Endothelial cell of umbilical vein (primary cell): ENCODE measurements around the gene L1CAM. TPM values are rescaled to one million over a fixed set of nuclear protein-coding genes. Genes with fewer than 3 reads are reported as not detected.

Experiments used
- BruUV-seq: library from RNA; stranded (reverse); fragments of 400-500 nt; replicated peaks from 2 replicates; lab custom pipeline; 2021; lab: Mats Ljungman, UMichigan
- CTCF ChIA-PET: fragments of 300-600, 350-600 bp; sonication (Branson Sonifier 250); formaldehyde crosslinking; loops from one replicate; lab custom pipeline; 2021; ENCODE audit warnings: antibody characterized with exemption, inconsistent platforms; lab: Charles Lee
- POLR2A ChIA-PET: fragments of 300-600, 350-600 bp; sonication (Branson Sonifier 250); formaldehyde crosslinking; loops from one replicate; lab custom pipeline; 2021; ENCODE audit warnings: antibody characterized with exemption, inconsistent platforms; lab: Charles Lee
- DNase-seq: peaks from one replicate; pipeline ENCODE4 v3.0.0-alpha.2; 2011; ENCODE audit warnings: low read depth, low spot score
- FAIRE-seq: peaks from 2 replicates; lab custom pipeline; 2011; peaks lifted over from hg19 to GRCh38; lab: Jason Lieb, UNC
- H2AFZ ChIP-seq: 2 replicates; pipeline ENCODE4 v1.6.0; 2012; ENCODE audit warnings: low read depth, low read length, control low read depth, inconsistent platforms
- H3K27ac ChIP-seq: 2 replicates; pipeline ENCODE4 v1.5.1; 2011; ENCODE audit warnings: low read depth, mild to moderate bottlenecking, control low read depth, low read length, moderate library complexity; ENCODE audit not compliant: insufficient read depth
- H3K27me3 ChIP-seq, 2 experiments: 2 replicates each; pipeline versions ENCODE4 v1.6.0 to v1.6.1; 2011; ENCODE audit warnings: low read length in 2 of 2, mixed read lengths in 1 of 2; ENCODE audit not compliant: control insufficient read depth in 2 of 2, insufficient read depth in 2 of 2
- H3K36me3 ChIP-seq, 2 experiments: 2 replicates in 1 of 2; 3 replicates in 1 of 2; pipeline ENCODE4 v1.5.1; 2011; ENCODE audit warnings: low read length in 2 of 2, mild to moderate bottlenecking in 1 of 2, moderate library complexity in 1 of 2; ENCODE audit not compliant: control insufficient read depth in 2 of 2, insufficient read depth in 2 of 2; ENCODE audit errors: extremely low read depth in 1 of 2
- H3K4me1 ChIP-seq: 3 replicates; pipeline ENCODE4 v1.5.1; 2011; ENCODE audit warnings: mild to moderate bottlenecking, low read length; ENCODE audit not compliant: control insufficient read depth, insufficient read depth; ENCODE audit errors: extremely low read depth
- H3K4me2 ChIP-seq: 2 replicates; pipeline ENCODE4 v1.6.1; 2011; ENCODE audit warnings: low read length, control low read depth, mixed read lengths; ENCODE audit not compliant: insufficient read depth
- H3K4me3 ChIP-seq, 3 experiments: fragments of 200-600 bp in 1 of 3; sonication (generic), shearing (Covaris generic) in 1 of 3; replicated peaks in 1 of 3; 2 replicates each; pipeline ENCODE4 v1.5.1; 2011 to 2016; ENCODE audit warnings: control low read depth in 3 of 3, low read length in 3 of 3, mild to moderate bottlenecking in 2 of 3, inconsistent platforms in 1 of 3, low read depth in 1 of 3, moderate library complexity in 1 of 3; ENCODE audit not compliant: insufficient read depth in 1 of 3
- H3K79me2 ChIP-seq: 2 replicates; pipeline ENCODE4 v1.6.0; 2012; ENCODE audit warnings: low read length, inconsistent platforms; ENCODE audit not compliant: control insufficient read depth, insufficient read depth
- H3K9ac ChIP-seq: replicated peaks from 2 replicates; pipeline ENCODE3; 2011; ENCODE audit warnings: low read length, control low read depth; ENCODE audit not compliant: insufficient read depth; ENCODE audit errors: extremely low read depth
- H3K9me1 ChIP-seq: replicated peaks from 3 replicates; pipeline ENCODE4 v1.6.0; 2011; ENCODE audit warnings: mild to moderate bottlenecking, low read length; ENCODE audit not compliant: control insufficient read depth, insufficient read depth; ENCODE audit errors: extremely low read depth
- H3K9me3 ChIP-seq: replicated peaks from 2 replicates; pipeline ENCODE4 v1.5.1; 2012; ENCODE audit warnings: low read length, inconsistent platforms; ENCODE audit not compliant: control insufficient read depth, insufficient read depth
- H4K20me1 ChIP-seq: replicated peaks from 2 replicates; pipeline ENCODE3; 2011; ENCODE audit warnings: mild to moderate bottlenecking, low read length; ENCODE audit not compliant: control insufficient read depth, insufficient read depth; ENCODE audit errors: extremely low read depth
- FOS ChIP-seq: IDR thresholded peaks from 2 replicates; pipeline ENCODE4 v1.6.1; 2011; ENCODE audit warnings: mild to moderate bottlenecking, low read length, moderate library complexity, borderline replicate concordance; ENCODE audit not compliant: insufficient read depth
- GATA2 ChIP-seq: IDR thresholded peaks from 2 replicates; pipeline ENCODE4 v1.7.0; 2011; ENCODE audit warnings: low read depth, mild to moderate bottlenecking, moderate library complexity, mixed read lengths, low read length; ENCODE audit not compliant: insufficient read length, insufficient read depth
- POLR2A ChIP-seq: IDR thresholded peaks from 2 replicates; pipeline ENCODE4 v1.6.1; 2012; ENCODE audit warnings: low read depth, mild to moderate bottlenecking, control low read depth, low read length
- POLR2AphosphoS5 ChIP-seq: IDR thresholded peaks from 2 replicates; pipeline ENCODE4 v1.6.1; 2012; ENCODE audit warnings: low read depth, mild to moderate bottlenecking, control low read depth, low read length, moderate library complexity; ENCODE audit not compliant: insufficient read depth
- dilution Hi-C: fragments of 300-500 bp; cut with MboI; formaldehyde crosslinking; loops from one replicate; pipeline ENCODE4 v1.15.0; 2019; ENCODE audit warnings: low sequenced_read_pairs; ENCODE audit not compliant: extremely low pct_ligation_motif_present
- intact Hi-C: fragments of 100-400 bp; cut with micrococcal nuclease; formaldehyde crosslinking; loops from one replicate; pipeline ENCODE4 v1.10.0; 2022
- polyA plus RNA-seq, 4 experiments: library from polyadenylated mRNA; depleted of rRNA in 3 of 4; stranded (reverse) in 3 of 4; unstranded in 1 of 4; fragments of >200 nt; gene quantifications; 2 replicates each; pipeline versions ENCODE4 v1.2.1 to v1.2.3, GENCODE V29; 2011 to 2012; ENCODE audit warnings: missing spikeins in 1 of 4
- total RNA-seq: library from RNA; stranded (reverse); gene quantifications from 2 replicates; pipeline ENCODE4 v1.2.3, GENCODE V29; 2021
- TF ChIP-seq, protein P1 (sequence below): IDR thresholded peaks from 2 replicates; pipeline ENCODE4 v1.6.1; 2011; ENCODE audit not compliant: insufficient read depth, insufficient read length
- TF ChIP-seq, protein P2 (sequence below), 2 donors: IDR thresholded peaks; 1 replicate in 1 of 2; 2 replicates in 1 of 2; pipeline ENCODE4 v1.5.1; 2011; ENCODE audit warnings: low read length in 2 of 2, mild to moderate bottlenecking in 2 of 2, moderate library complexity in 2 of 2, control low read depth in 1 of 2, inconsistent platforms in 1 of 2, low read depth in 1 of 2; ENCODE audit not compliant: insufficient read depth in 1 of 2; ENCODE audit errors: extremely low read depth in 1 of 2

The L1CAM gene
- total and polyA plus RNA-seq, 2 donors (not counting 3 experiments of a cell fraction or from before 2014, with no cell fraction given), result 0.01 TPM; not detected in 1

DNA sequence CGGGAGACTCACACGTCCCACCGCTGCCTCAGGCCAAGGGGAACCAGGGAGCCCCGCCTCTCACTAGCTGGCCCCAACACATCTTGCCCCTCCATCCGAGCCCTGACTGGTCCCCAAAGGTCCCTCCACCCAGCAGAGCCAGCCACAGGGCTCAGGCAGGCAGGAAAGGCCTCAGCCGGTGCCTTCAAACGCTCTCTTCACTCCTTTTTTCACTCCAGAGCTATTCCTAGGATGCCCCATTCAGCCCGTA lies 41.6 kb upstream of the L1CAM start:
- dilution Hi-C loops (no loop called here), intact Hi-C loops (loop anchor here (1.0 kb wide), 1 partner anchor 163 kb away; the partner anchor contains the start of gene PLXNB3)
- no peaks in the 10 kb centered on the region for H3K9me1 ChIP-seq
- TF ChIP-seq POLR2AphosphoS5, result no peak
- TF ChIP-seq POLR2A, result no peak
- TF ChIP-seq, protein P1, sequence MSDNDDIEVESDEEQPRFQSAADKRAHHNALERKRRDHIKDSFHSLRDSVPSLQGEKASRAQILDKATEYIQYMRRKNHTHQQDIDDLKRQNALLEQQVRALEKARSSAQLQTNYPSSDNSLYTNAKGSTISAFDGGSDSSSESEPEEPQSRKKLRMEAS, result no peak
- no peak for TF ChIP-seq GATA2
- TF ChIP-seq FOS, result no peak
- TF ChIP-seq, protein P2, sequence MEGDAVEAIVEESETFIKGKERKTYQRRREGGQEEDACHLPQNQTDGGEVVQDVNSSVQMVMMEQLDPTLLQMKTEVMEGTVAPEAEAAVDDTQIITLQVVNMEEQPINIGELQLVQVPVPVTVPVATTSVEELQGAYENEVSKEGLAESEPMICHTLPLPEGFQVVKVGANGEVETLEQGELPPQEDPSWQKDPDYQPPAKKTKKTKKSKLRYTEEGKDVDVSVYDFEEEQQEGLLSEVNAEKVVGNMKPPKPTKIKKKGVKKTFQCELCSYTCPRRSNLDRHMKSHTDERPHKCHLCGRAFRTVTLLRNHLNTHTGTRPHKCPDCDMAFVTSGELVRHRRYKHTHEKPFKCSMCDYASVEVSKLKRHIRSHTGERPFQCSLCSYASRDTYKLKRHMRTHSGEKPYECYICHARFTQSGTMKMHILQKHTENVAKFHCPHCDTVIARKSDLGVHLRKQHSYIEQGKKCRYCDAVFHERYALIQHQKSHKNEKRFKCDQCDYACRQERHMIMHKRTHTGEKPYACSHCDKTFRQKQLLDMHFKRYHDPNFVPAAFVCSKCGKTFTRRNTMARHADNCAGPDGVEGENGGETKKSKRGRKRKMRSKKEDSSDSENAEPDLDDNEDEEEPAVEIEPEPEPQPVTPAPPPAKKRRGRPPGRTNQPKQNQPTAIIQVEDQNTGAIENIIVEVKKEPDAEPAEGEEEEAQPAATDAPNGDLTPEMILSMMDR (IDR thresholded peaks at IDR 0.05; ENCODE audit: extremely low read depth in 1 of 2, insufficient read depth in 1 of 2, low read depth in 1 of 2, low read length in 2 of 2), result no peak
- H3K4me3 ChIP-seq, result peak overlapping the region in 2 of 3 experiments; percentile 44 to 49
- CTCF ChIA-PET, result interaction anchor here (1.6 to 9.0 kb wide), 2 partner anchors 12 to 21 kb away, joined by 3 to 253 read pairs; partner anchors contain the start of gene RENBP
- no peak for DNase-seq
- H3K79me2 ChIP-seq, result peaks cover 13% of the 10 kb centered on the region
- peaks cover 0 to 14% of the 10 kb centered on the region in 2 experiments for H3K36me3 ChIP-seq
- peak overlapping the region; percentile 96 for H3K9ac ChIP-seq
- FAIRE-seq, result no peak
- BruUV-seq, result TSS peak; percentile 38
- H3K27ac ChIP-seq, result peak overlapping the region; percentile 100
- POLR2A ChIA-PET, result interaction anchor here (1.6 kb wide), 1 partner anchor 20 kb away, joined by 4 read pairs; no protein-coding TSS in a partner anchor
- H3K4me1 ChIP-seq, result peaks cover 45% of the 10 kb centered on the region
- H3K27me3 ChIP-seq, result no peaks in the 10 kb centered on the region
- no peaks in the 10 kb centered on the region for H3K9me3 ChIP-seq
- H2AFZ ChIP-seq, result no peak overlapping the region
- H3K4me2 ChIP-seq, result peak overlapping the region; percentile 77
- H4K20me1 ChIP-seq, result no peaks in the 10 kb centered on the region
